Suprapubic skin (tissue), 4 donors: ENCODE results near the gene ZNF69.

Source experiments
- CTCF ChIP-seq, 2 donors: fragments of 200-600 bp in 1 of 2; fragments of 450-650 bp in 1 of 2; sonication (generic) in 1 of 2; IDR thresholded peaks; one replicate each; pipeline ENCODE4 v1.5.1; 2016 to 2019; ENCODE audit warnings: antibody characterized with exemption in 2 of 2, mild to moderate bottlenecking in 1 of 2, moderate library complexity in 1 of 2
- POLR2A ChIP-seq, 2 donors: fragments of 450-650 bp; IDR thresholded peaks; one replicate each; pipeline ENCODE4 v1.6.1; 2017; ENCODE audit warnings: antibody characterized with exemption in 2 of 2, mild to moderate bottlenecking in 2 of 2, moderate library complexity in 2 of 2
- POLR2AphosphoS5 ChIP-seq, 3 donors: sonication (generic); formaldehyde crosslinking; IDR thresholded peaks; one replicate each; pipeline ENCODE4 v1.6.1; 2017; ENCODE audit warnings: antibody characterized with exemption in 3 of 3

GRCh38 chr19:11882606-11883005 is 5.0 kb upstream of the ZNF69 start:
- no peak for TF ChIP-seq CTCF (IDR thresholded peaks at IDR 0.05)
- no peak for TF ChIP-seq POLR2A (IDR thresholded peaks at IDR 0.05)
- no peak for TF ChIP-seq POLR2AphosphoS5 (IDR thresholded peaks at IDR 0.05)
